Glutamatergic neuron (in vitro differentiated cells): ENCODE results near the gene UNC13C. TPM values are rescaled to one million over a fixed set of nuclear protein-coding genes. Genes with fewer than 3 reads are reported as not detected.

Experiments used
- DNase-seq: peaks from one replicate; pipeline ENCODE4 v3.0.0; 2022
- H3K27ac Mint-ChIP-seq: one replicate; pipeline ENCODE4 v1.8.0; 2020; ENCODE audit warnings: mild to moderate bottlenecking, mixed read lengths, inconsistent platforms; ENCODE audit not compliant: unreplicated experiment
- H3K27me3 Mint-ChIP-seq: one replicate; pipeline ENCODE4 v1.8.0; 2020; ENCODE audit warnings: mild to moderate bottlenecking, moderate library complexity, mixed read lengths, inconsistent platforms; ENCODE audit not compliant: unreplicated experiment
- H3K36me3 Mint-ChIP-seq: one replicate; pipeline ENCODE4 v1.8.0; 2020; ENCODE audit warnings: mild to moderate bottlenecking, mixed read lengths, inconsistent platforms; ENCODE audit not compliant: unreplicated experiment
- H3K4me1 Mint-ChIP-seq: one replicate; pipeline ENCODE4 v1.8.0; 2020; ENCODE audit warnings: mild to moderate bottlenecking, low read depth, mixed read lengths, inconsistent platforms; ENCODE audit not compliant: unreplicated experiment
- H3K4me3 Mint-ChIP-seq: one replicate; pipeline ENCODE4 v1.8.0; 2020; ENCODE audit warnings: mild to moderate bottlenecking, mixed read lengths, inconsistent platforms; ENCODE audit not compliant: unreplicated experiment
- H3K9me3 Mint-ChIP-seq: one replicate; pipeline ENCODE4 v1.8.0; 2020; ENCODE audit warnings: mild to moderate bottlenecking, moderate library complexity, mixed read lengths, inconsistent platforms; ENCODE audit not compliant: unreplicated experiment
- CTCF ChIP-seq: fragments of 200-600 bp; sonication (generic); IDR thresholded peaks from one replicate; pipeline ENCODE4 v1.5.0; 2021; ENCODE audit not compliant: partially characterized antibody, unreplicated experiment
- total RNA-seq: library from RNA; stranded (reverse); fragmentation: NEBNext Ultra II Directional; extraction: Animal tissue kit (Norgen Biotek cat#: 25700); gene quantifications from one replicate; pipeline ENCODE4 v1.2.1, GENCODE V29; 2021; ENCODE audit not compliant: unreplicated experiment

Gene UNC13C
- total RNA-seq, 1 donor from 2014 or later: 0.49 TPM

- Mint-ChIP-seq H3K9me3 (no peaks in the 10 kb centered on the region), H3K27ac (no peak overlapping the region), H3K4me1 (no peaks in the 10 kb centered on the region), H3K36me3 (no peaks in the 10 kb centered on the region), H3K4me3 (no peak overlapping the region), H3K27me3 (peaks cover 2% of the 10 kb centered on the region)
- no peak for TF ChIP-seq CTCF
- no peak for DNase-seq
These were observed 53.8 kb downstream of the UNC13C start for GRCh38 chr15:54032066-54032465.

GRCh38 chr15:54033356-54033860 is 55.2 kb downstream of the UNC13C start:
- Mint-ChIP-seq H3K27ac (no peak overlapping the region), H3K9me3 (no peaks in the 10 kb centered on the region), H3K4me3 (no peak overlapping the region), H3K36me3 (no peaks in the 10 kb centered on the region), H3K27me3 (no peaks in the 10 kb centered on the region), H3K4me1 (no peaks in the 10 kb centered on the region)
- DNase-seq: no peak
- TF ChIP-seq CTCF: no peak

- no peaks in the 10 kb centered on the region for H3K4me1 Mint-ChIP-seq
- H3K9me3 Mint-ChIP-seq: no peaks in the 10 kb centered on the region
- TF ChIP-seq CTCF: no peak
- no peak for DNase-seq
- H3K36me3 Mint-ChIP-seq: no peaks in the 10 kb centered on the region
- H3K27ac Mint-ChIP-seq: no peak overlapping the region
- no peak overlapping the region for H3K4me3 Mint-ChIP-seq
- H3K27me3 Mint-ChIP-seq: no peaks in the 10 kb centered on the region
These were observed 55.7 kb downstream of the UNC13C start for GRCh38 chr15:54033869-54034458.

- Mint-ChIP-seq H3K4me1 (no peaks in the 10 kb centered on the region), H3K4me3 (no peak overlapping the region), H3K27me3 (no peaks in the 10 kb centered on the region), H3K27ac (no peak overlapping the region), H3K9me3 (no peaks in the 10 kb centered on the region), H3K36me3 (no peaks in the 10 kb centered on the region)
- TF ChIP-seq CTCF: no peak
- no peak for DNase-seq
These were observed 57.4 kb downstream of the UNC13C start for GRCh38 chr15:54035616-54036015.

GRCh38 chr15:54045397-54045796 is 67.2 kb downstream of the UNC13C start:
- no peak for TF ChIP-seq CTCF
- Mint-ChIP-seq H3K9me3 (no peaks in the 10 kb centered on the region), H3K27me3 (no peaks in the 10 kb centered on the region), H3K27ac (no peak overlapping the region), H3K4me1 (no peaks in the 10 kb centered on the region), H3K36me3 (no peaks in the 10 kb centered on the region), H3K4me3 (no peak overlapping the region)
- no peak for DNase-seq
